ENCODE measurements around the gene DDX28.

- no peak for TF ChIP-seq POLR2A (IDR thresholded peaks at IDR 0.05; ENCODE audit: low read length)
- TF ChIP-seq GATA1 (IDR thresholded peaks at IDR 0.05; ENCODE audit: low read depth, low read length): no peak
These were observed 10.1 kb upstream of the DDX28 start for GRCh38 chr16:68033101-68033500.
